Retinal pigment epithelial cell (primary cell): ENCODE measurements around the gene SMPD4.
"Not testable (repeated sequence)": the region's sequence is repeated elsewhere in the genome, so short reads cannot be mapped to it uniquely, and the experiment has no call there.

Experiments used
- DNase-seq: peaks from one replicate; pipeline ENCODE4 v3.0.0-alpha.2; 2010; ENCODE audit warnings: low read depth
- H3K4me3 ChIP-seq: 2 replicates; pipeline ENCODE4 v1.5.1; 2011; ENCODE audit warnings: mild to moderate bottlenecking, low read length, control low read depth, moderate library complexity
- TF ChIP-seq, protein P1 (sequence below): conservative IDR thresholded peaks from 2 replicates; pipeline ENCODE4 v1.5.1; 2011; ENCODE audit warnings: low read depth, low read length, control low read depth, inconsistent platforms

The SMPD4 gene

DNA sequence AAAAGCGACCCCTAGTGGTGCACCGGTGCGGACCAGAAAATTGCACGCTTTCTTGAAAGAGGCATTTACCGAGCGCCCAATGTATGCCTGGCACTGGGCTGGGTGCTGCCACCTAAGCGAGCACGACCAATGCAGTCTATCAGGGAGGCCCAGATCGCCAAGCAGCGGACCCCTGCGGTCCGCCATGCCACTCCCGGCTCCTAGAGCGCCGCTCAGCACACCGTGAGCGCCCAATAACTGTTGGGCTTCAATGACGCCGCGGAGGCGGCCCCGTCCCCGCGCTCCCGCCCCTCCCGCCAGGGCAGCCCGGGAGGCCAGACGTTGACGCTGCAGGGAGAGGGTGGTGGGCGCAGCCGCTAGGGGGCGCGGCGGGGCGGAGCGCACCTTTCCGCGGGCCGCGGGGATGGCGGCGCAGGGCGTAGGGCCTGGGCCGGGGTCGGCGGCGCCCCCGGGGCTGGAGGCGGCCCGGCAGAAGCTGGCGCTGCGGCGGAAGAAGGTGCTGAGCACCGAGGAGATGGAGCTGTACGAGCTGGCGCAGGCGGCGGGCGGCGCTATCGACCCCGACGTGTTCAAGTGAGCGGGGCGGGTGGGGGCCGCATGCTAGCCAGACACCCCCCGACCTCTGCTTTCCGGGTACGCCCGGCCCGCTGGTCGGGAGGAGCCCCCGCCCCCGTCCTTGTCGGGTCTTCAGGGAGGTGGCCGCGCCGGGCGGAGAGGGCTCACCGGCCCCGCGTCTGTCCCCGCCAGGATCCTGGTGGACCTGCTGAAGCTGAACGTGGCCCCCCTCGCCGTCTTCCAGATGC, 679 bp upstream of the SMPD4 start, which contains the start of gene MZT2B:
Gene MZT2B, plus strand, starts transcription at position 383 of the 803 bp plus-strand sequence. Its CDS starts 21 bp downstream, at position 404.
- TF ChIP-seq, protein P1, sequence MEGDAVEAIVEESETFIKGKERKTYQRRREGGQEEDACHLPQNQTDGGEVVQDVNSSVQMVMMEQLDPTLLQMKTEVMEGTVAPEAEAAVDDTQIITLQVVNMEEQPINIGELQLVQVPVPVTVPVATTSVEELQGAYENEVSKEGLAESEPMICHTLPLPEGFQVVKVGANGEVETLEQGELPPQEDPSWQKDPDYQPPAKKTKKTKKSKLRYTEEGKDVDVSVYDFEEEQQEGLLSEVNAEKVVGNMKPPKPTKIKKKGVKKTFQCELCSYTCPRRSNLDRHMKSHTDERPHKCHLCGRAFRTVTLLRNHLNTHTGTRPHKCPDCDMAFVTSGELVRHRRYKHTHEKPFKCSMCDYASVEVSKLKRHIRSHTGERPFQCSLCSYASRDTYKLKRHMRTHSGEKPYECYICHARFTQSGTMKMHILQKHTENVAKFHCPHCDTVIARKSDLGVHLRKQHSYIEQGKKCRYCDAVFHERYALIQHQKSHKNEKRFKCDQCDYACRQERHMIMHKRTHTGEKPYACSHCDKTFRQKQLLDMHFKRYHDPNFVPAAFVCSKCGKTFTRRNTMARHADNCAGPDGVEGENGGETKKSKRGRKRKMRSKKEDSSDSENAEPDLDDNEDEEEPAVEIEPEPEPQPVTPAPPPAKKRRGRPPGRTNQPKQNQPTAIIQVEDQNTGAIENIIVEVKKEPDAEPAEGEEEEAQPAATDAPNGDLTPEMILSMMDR, result peak; percentile 62
- peak; percentile 36 for DNase-seq
- peak within 1 kb of the TSS; percentile 87 for H3K4me3 ChIP-seq

DNA sequence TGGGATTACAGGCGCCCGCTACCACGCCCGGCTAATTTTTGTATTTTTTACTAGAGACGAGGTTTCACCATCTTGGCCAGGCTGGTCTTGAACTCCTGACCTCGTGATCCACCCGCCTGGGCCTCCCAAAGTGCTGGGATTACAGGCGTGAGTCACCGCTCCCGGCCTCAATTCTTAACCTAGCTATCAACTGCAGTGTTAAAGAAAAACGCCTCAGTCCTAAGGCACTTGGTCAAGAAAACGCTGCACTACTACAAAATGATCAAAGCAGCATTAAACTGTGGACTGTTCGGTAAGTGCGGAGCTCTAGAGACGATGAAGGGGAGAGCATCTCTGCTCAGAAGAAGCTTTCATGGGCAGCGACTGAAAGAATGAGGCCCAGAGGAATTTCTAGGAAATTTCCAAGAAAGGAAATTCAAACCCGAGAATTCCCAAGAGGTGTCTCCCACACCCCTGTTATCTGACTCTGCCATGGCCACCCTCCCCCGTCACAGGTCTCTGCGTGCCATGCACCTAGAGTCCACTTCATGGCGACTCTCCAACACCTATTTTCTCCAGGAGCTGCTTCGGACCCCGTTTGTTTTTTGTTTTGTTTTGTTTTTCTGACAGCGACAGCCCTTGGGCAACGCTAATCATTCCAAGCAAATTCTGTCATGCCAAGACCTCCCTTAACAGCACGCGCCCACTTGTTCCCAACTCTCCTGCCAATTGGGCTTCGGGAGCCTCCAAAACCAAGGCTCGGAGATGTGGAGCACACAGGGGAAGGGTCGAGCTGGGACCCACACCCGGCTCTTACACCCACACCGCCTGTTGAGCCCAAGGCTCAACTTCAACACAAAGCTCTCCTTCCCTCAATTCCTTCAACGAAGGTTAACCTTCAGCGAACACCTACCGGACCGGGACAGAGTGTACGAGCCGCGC, 738 bp downstream of the SMPD4 start:
- DNase-seq, result not testable (repeated sequence)
- H3K4me3 ChIP-seq, result peak overlapping the region; percentile 87

DNA sequence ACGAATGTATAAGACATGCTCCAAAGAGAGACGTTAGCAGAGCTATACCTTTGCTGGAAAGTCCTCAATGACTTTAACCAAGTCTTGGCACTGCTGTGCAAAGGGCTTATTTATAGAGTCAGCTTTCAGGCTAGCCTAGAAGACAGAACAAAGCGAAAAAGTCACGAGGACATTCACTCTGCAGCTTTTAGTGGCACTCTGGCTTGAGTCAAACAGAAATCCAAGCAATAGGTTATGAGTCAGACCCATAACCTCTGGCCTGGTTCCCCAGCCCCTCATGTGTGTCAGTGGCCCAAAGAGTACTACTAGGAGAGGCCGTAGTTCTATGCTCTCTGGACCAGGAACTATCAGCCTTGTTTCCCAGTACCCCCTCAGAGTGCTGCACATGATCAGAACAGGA, 6.5 kb downstream of the SMPD4 start:
- not testable (repeated sequence) for DNase-seq, H3K4me3 ChIP-seq

DNA sequence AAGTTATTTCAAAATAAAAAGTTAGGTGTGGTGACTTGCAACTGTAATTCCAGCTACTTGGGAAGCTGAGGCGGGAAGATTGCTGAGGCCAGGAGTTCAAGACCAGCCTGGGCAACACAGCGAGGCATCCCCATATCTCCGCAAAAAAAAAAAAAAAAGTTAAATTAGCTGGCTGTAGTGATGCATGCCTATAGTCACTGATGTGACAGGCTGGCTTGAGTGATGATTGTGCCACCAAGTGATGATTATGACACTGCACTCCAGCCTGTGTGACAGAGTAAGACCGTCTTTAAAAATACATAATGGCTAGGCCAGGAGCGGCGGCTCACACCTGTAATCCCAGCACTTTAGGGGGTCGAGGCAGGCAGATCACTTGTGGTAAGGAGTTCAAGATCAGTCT, 11.5 kb downstream of the SMPD4 start:
- no peak overlapping the region for H3K4me3 ChIP-seq
- TF ChIP-seq, protein P1, result no peak
- no peak for DNase-seq

DNA sequence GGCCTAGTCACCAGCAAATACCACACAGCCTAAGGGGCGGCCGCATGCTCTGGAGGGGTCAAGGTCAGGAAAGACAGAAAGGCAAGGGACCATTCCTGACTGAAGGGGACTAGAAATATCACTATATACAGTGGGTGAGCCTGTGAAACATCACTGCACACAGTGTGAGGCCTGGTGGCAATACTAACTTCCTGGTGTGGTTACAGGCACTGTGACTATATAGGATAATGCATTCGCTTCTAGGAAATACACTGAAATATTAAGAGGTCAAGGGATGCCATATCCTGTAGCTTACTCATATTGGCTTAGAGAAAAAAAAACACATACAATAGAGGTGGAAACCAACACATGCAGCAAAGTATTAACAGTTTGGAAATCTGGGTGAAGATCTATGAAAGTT, 12.2 kb downstream of the SMPD4 start:
- not testable (repeated sequence) for DNase-seq, H3K4me3 ChIP-seq

DNA sequence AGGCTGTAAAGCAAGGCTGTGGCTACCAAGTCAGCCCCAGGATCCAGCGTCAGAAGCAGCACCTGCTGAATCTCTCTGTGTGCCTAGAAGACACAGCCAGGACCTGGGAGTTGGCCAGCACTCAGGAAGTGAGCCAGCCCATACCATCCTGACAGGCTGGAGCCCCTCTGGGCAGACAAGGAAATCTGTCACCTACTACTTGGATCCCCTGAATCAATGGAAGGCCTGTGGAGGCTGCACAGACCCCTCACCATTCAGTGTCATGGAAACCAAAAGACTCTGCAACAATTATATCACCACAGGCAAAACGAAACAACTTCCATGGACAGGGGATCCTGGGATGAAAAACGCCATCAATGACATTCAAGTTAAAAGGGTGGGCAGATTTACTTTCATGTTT, 14.8 kb downstream of the SMPD4 start:
- not testable (repeated sequence) for DNase-seq, H3K4me3 ChIP-seq

DNA sequence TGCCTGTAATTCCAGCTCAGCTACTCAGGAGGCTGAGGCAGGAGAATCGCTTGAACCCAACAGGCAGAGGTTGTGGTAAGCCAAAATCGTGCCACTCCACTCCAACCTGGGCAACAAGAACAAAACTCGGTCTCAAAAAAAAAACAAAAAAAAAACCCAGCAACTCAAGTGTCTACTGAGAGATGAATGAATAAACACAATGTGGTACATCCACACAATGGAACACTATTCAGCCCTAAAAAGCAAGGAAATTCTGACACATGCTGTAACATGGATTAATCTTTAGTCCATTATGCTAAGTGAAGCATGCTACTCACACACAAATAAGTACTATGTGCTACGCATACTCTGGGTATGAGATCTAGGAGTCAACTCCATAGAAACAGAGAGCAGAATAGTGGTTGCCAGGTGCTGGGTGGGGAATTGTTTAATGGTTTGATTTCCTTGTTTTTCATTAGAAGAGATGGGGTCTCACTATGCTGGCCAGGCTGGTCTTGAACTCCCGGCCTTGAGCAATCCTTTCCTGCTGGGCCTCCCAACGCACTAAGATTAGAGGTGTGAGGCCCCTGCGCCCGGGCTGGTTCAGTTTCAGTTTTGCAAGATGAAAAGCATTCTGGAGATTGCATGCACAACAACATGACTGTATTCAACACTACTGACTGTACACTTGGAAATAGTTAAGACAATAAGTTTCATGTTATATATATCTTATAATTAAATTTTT, 15.9 kb downstream of the SMPD4 start:
- TF ChIP-seq, protein P1, result no peak
- no peak for DNase-seq
- no peak overlapping the region for H3K4me3 ChIP-seq

DNA sequence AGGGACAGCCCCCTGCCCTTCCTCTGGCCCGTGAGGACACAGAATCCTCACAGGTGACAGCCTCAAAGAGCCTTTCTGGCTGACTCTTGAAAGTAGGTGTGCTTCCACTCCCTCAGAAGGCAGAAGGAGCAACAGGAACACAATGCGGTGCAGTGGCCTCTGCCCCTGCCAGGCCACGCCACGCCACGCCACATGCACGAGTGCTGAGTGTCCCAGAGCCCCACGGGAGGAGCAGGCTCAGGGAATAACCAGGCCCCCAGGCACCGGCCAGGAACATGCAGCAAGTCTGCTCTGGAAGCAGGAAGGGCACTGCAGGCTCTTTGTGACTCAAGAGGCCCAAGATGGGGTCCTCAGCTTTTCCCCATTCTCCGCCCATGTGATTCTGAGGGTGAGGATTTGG, 18.4 kb downstream of the SMPD4 start:
- DNase-seq, result no peak
- no peak overlapping the region for H3K4me3 ChIP-seq
- TF ChIP-seq, protein P1, result no peak

DNA sequence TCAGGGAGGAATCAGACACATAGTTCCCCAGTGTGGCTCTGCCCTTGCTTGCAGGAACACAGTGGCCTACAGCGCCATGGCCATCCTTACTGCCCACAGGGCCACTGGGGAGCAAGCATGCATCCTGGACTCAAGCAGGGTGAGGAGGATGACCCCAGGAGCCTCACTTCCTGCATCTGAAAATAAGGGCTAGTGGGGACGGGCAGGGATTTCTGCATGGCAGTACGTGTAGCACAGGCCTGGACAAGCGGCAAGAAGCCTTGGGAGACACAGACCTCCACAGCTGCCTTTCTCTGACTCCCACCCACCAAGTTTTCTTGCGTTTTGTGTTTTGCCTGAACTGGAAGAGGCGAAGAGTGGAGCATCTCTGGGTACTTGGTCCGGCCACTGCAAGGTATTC, 18.9 kb downstream of the SMPD4 start:
- not testable (repeated sequence) for DNase-seq, H3K4me3 ChIP-seq
